Measurements from ENCODE around the gene CSK.

The CSK gene

DNA sequence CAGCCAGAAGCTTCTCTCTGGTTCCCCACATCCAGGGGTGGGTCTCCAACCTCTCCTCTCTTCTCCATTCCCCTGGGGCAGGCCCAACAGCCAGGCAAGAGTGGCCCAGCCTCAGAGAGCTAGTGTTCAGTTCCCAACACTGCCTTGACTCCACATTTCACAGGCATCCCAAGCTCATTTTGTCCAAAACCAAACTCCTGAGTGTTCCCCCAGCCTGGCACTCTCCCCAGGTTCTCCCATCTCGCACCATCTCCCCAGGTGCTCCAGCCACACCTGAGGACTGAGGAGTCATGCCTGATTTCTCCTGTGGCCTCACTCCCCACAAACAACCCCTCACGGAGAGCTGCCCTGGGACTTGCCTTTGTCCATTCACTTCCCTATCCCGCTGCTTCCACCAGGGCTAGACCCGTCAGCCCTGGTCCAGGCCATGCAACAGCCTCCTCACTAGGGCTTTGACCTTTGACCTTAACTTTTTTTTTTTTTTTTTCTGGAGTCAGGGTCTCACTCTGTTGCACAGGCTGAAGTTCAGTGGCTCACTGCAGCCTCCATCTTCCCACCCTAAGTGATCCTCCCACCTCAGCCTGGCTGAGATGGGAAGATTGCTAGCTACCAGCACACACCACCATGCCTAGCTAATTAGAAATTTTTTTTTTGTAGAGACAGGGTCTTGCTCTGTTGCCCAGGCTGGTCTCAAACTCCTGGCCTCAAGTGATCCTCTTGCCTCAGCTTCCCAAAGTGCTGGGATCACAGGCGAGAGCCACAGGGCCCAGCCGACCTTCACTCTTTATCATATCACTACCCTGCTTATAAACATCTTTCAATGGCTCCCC lies 3.9 kb upstream of the CSK start:
- DNase-seq (ENCODE audit: insufficient read length, low spot score) (no peak), FAIRE-seq (peak; percentile 72)
- TF ChIP-seq TAF1 (IDR thresholded peaks at IDR 0.05; ENCODE audit: low read depth, low read length) (no peak), POLR2A (IDR thresholded peaks at IDR 0.05; ENCODE audit: low read depth, low read length) (no peak), SPI1 (IDR thresholded peaks at IDR 0.05; ENCODE audit: low read depth, low read length) (peak; percentile 26; the same call in 1 of the 2 replicates)

DNA sequence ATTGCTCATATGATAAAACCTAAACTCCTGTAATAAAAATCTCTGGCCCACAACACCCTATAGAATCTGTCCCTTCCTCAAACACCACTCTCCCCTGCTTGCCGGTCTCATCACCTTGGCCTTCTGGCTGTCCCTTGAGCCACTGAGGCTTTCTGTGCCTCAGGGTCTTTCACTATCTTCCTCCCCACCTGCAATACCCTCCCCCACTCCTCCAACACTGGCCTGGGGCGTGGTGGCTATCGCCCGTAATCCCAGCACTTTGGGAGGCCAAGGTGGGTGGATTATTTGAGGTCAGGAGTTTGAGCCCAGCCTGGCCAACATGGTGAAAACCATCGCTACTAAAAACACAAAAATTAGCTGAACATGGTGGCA lies 3.3 kb upstream of the CSK start:
- TF ChIP-seq PAX5 (IDR thresholded peaks at IDR 0.05; ENCODE audit: insufficient read depth, low read length, severe bottlenecking) (no peak), TAF1 (IDR thresholded peaks at IDR 0.05; ENCODE audit: low read depth, low read length) (no peak), SPI1 (IDR thresholded peaks at IDR 0.05; ENCODE audit: low read depth, low read length) (no peak), POU2F2 (IDR thresholded peaks at IDR 0.05; ENCODE audit: low read depth, low read length) (no peak), POLR2AphosphoS5 (IDR thresholded peaks at IDR 0.05; ENCODE audit: low read depth, low read length) (no peak), POLR2A (IDR thresholded peaks at IDR 0.05; ENCODE audit: low read depth, low read length) (no peak)
- no peak for FAIRE-seq
- no peak for DNase-seq (ENCODE audit: insufficient read length, low spot score)

- TF ChIP-seq POLR2A (IDR thresholded peaks at IDR 0.05; ENCODE audit: low read depth, low read length): no peak
- DNase-seq (ENCODE audit: insufficient read length, low spot score) (no peak), FAIRE-seq (no peak)
These were observed 2.7 kb upstream of the CSK start for GRCh38 chr15:74779162-74779648.

DNA sequence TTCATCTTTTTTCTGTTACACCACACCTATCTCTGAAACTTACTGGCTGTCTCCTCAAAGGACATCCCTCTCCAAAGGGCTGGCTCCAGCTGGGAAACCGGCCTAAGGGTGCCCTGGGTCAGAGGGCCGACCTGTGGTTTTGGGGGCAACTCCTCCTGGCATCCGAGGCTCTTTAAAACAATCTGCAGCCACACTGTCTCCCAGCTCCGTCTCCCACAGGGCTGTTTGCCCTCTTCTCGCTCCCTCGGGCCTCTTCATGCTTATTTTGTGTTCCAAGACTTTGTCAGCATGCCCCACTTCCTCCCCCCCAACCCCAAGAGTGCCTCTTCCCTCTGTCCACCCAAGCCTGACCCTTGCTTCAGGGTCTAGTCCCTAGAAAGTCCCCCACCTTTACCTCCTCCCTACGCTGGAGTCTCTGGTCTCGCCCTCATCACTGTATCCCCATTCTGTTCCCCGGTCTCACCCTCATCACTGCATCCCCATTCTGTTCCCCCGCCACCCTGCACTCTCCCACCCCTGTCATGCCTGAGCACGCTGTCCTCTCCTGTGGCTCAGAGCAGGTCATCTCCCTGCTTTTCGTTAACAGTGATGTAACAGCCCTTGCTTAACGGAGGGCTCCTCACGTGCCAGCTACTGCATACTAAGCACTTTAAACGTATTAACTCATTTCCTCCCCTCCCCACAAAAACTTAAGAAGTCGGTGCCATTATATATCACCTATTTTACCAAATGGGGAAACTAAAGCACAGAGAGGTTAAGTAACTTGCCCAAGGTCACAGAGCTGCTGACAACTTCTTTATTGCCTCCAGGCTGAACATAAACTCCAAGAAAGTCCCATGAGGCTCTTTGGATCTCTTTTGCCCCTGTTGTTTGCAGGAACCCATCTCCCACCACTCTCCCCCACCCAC lies 1.1 kb upstream of the CSK start:
- TF ChIP-seq SPI1 (IDR thresholded peaks at IDR 0.05; ENCODE audit: low read depth, low read length): peak; percentile 58
- TF ChIP-seq POLR2A (IDR thresholded peaks at IDR 0.05; ENCODE audit: low read depth, low read length): peak; percentile 43; the same call in 1 of the 2 replicates
- no peak for TF ChIP-seq POU2F2 (IDR thresholded peaks at IDR 0.05; ENCODE audit: low read depth, low read length)
- no peak for TF ChIP-seq TAF1 (IDR thresholded peaks at IDR 0.05; ENCODE audit: low read depth, low read length)
- TF ChIP-seq PAX5 (IDR thresholded peaks at IDR 0.05; ENCODE audit: insufficient read depth, low read length, severe bottlenecking): no peak
- no peak for TF ChIP-seq POLR2AphosphoS5 (IDR thresholded peaks at IDR 0.05; ENCODE audit: low read depth, low read length)
- DNase-seq (ENCODE audit: insufficient read length, low spot score): no peak
- FAIRE-seq: peak; percentile 67

GRCh38 chr15:74782259-74783071 lies 585 bp downstream of the CSK start:
- DNase-seq (ENCODE audit: insufficient read length, low spot score) (no peak), FAIRE-seq (no peak)
- TF ChIP-seq SPI1 (IDR thresholded peaks at IDR 0.05; ENCODE audit: low read depth, low read length) (peak; percentile 31; the same call in 1 of the 2 replicates), TAF1 (IDR thresholded peaks at IDR 0.05; ENCODE audit: low read depth, low read length) (peak; percentile 8; the same call in 1 of the 2 replicates), PAX5 (IDR thresholded peaks at IDR 0.05; ENCODE audit: insufficient read depth, low read length, severe bottlenecking) (no peak), POLR2AphosphoS5 (IDR thresholded peaks at IDR 0.05; ENCODE audit: low read depth, low read length) (no peak; the same call in 1 of the 2 replicates), POLR2A (IDR thresholded peaks at IDR 0.05; ENCODE audit: low read depth, low read length) (0 out of 2 replicates have a peak, but pooled peaks have one; percentile 37), POU2F2 (IDR thresholded peaks at IDR 0.05; ENCODE audit: low read depth, low read length) (no peak)

DNA sequence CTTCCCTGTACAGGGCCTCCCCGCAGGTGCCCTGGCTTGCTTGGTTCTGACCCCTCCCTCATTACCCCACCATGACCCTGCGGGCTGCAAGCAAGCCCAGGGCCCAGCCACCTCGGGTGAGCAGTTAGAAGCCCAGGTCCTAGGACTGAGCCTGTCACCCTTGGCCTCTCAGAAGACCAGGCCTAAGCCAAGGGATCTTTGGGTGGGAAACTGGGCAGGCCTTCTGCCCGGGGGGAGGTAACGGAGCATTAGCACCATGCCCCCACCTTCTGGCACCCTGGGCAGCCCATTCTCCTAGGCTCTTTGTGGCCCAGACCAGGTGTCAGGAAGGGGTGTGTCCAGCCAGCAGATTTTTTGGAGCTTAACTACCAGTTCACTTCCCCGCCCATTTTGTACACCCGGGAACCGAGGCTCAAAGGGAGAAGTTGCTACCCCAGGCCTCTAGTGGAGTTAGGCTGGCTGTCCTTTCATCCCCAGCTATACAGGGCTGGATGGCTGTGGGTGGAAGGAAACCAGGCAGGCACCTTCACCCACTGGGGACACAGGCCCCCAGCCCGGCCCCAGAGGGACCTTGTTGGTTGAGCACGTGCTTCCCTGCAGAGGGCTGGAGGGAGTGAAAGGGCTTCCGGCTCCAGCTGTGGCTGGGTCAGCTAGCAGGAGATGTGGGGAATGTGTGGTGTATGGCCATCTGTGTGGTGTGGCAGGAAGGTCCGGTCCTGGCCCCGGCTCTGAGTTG lies 1.4 kb downstream of the CSK start:
- FAIRE-seq (no peak), DNase-seq (ENCODE audit: insufficient read length, low spot score) (no peak)
- TF ChIP-seq TAF1 (IDR thresholded peaks at IDR 0.05; ENCODE audit: low read depth, low read length) (no peak), POLR2AphosphoS5 (IDR thresholded peaks at IDR 0.05; ENCODE audit: low read depth, low read length) (peak; percentile 57), POLR2A (IDR thresholded peaks at IDR 0.05; ENCODE audit: low read depth, low read length) (no peak), SPI1 (IDR thresholded peaks at IDR 0.05; ENCODE audit: low read depth, low read length) (no peak), POU2F2 (IDR thresholded peaks at IDR 0.05; ENCODE audit: low read depth, low read length) (no peak)

- TF ChIP-seq POLR2A (IDR thresholded peaks at IDR 0.05; ENCODE audit: low read depth, low read length) (no peak), SPI1 (IDR thresholded peaks at IDR 0.05; ENCODE audit: low read depth, low read length) (no peak), TAF1 (IDR thresholded peaks at IDR 0.05; ENCODE audit: low read depth, low read length) (no peak), POU2F2 (IDR thresholded peaks at IDR 0.05; ENCODE audit: low read depth, low read length) (no peak), PAX5 (IDR thresholded peaks at IDR 0.05; ENCODE audit: insufficient read depth, low read length, severe bottlenecking) (no peak), POLR2AphosphoS5 (IDR thresholded peaks at IDR 0.05; ENCODE audit: low read depth, low read length) (no peak; the same call in none of the 2 replicates)
- DNase-seq (ENCODE audit: insufficient read length, low spot score) (no peak), FAIRE-seq (peak; percentile 5)
These were observed 1.9 kb downstream of the CSK start for GRCh38 chr15:74783808-74784175.

DNA sequence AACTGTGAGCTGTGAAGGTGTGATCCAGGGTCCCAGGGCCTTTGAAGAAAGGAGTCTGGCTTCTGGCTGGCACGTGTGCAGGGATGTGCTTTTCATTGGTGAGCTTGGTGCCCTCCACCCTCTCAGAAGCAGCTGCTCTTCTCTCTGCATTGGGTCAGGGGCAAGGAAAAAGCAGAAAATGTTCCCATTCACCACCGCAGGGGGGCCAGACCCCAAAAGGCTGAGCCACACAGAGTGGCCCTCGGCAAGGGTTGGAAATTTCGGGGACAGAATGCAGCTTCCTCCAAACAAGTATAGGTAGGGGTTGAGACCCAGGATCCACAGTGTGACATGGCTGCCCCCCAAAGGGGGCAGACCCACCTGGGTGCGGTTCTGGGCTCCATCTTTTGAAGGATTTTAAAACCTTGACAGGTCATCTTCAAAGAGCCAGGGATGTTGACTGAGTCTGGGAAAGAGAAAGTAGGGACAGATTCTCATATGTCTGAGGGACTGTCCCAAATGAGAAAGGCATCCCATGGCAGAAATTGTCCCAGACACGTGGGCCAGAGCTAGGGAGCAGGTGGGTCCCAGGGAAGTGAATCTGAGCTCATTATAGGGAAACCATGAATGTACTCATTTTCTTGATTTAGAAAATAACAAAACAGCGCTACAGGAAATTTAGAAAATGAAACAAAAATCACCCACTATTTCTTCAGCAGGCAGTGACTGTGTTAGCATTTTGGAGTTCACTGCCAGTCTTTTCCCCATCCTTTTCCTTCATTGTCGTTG lies 2.7 kb downstream of the CSK start:
- no peak for TF ChIP-seq TAF1 (IDR thresholded peaks at IDR 0.05; ENCODE audit: low read depth, low read length)
- no peak for TF ChIP-seq POLR2AphosphoS5 (IDR thresholded peaks at IDR 0.05; ENCODE audit: low read depth, low read length)
- TF ChIP-seq SPI1 (IDR thresholded peaks at IDR 0.05; ENCODE audit: low read depth, low read length): no peak
- TF ChIP-seq POU2F2 (IDR thresholded peaks at IDR 0.05; ENCODE audit: low read depth, low read length): no peak
- TF ChIP-seq POLR2A (IDR thresholded peaks at IDR 0.05; ENCODE audit: low read depth, low read length): no peak
- no peak for TF ChIP-seq PAX5 (IDR thresholded peaks at IDR 0.05; ENCODE audit: insufficient read depth, low read length, severe bottlenecking)
- FAIRE-seq: no peak
- no peak for DNase-seq (ENCODE audit: insufficient read length, low spot score)

Measured in GM12891 (cell line).